Right lobe of liver (tissue), 4 donors: ENCODE measurements around the gene ZBTB12.
"Not testable (repeated sequence)": the region's sequence is repeated elsewhere in the genome, so short reads cannot be mapped to it uniquely, and the experiment has no call there.

Experiments used
- CTCF ChIP-seq, 4 donors: fragments of 200-600 bp in 3 of 4; fragments of 450-650 bp in 1 of 4; IDR thresholded peaks; one replicate each; pipeline versions ENCODE4 v1.5.1 to v1.8.0; 2016 to 2022; ENCODE audit warnings: antibody characterized with exemption in 4 of 4, mild to moderate bottlenecking in 2 of 4
- POLR2A ChIP-seq: fragments of 450-650 bp; IDR thresholded peaks from one replicate; pipeline ENCODE4 v1.6.1; 2017; ENCODE audit warnings: antibody characterized with exemption, mild to moderate bottlenecking
- donor health status: DM: no; HTN: no; CAD: no.
- donor health status: DM: no; HTN: no; CAD: no.
- donor health status: DM: no; HTN: yes; CAD: no.

GRCh38 chr6:31909298-31909697 lies 7.4 kb upstream of the ZBTB12 start:
- TF ChIP-seq CTCF (IDR thresholded peaks at IDR 0.05); POLR2A: not testable (repeated sequence)
